ENCODE measurements around the gene GPATCH8.

DNA sequence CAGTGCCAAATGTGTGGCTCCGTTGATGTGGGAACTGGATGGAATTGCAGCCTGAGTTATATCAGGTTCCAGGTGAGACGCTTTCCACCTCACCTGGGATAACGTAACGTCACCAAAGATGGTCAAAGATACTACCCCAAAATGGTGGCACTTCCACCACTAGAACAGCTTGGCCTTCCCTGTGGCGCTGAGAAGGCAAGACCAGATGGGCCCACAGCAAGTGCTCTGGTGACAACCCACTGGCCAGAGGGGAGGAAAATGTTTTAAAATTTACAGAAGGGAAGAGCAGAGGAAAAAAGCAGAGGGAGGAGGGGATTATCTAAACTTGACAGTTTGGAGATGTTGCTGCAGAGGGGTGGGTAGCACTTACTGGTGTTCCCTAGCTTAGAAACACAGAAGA is 106.3 kb downstream of the GPATCH8 start:
- TF ChIP-seq, protein P1, sequence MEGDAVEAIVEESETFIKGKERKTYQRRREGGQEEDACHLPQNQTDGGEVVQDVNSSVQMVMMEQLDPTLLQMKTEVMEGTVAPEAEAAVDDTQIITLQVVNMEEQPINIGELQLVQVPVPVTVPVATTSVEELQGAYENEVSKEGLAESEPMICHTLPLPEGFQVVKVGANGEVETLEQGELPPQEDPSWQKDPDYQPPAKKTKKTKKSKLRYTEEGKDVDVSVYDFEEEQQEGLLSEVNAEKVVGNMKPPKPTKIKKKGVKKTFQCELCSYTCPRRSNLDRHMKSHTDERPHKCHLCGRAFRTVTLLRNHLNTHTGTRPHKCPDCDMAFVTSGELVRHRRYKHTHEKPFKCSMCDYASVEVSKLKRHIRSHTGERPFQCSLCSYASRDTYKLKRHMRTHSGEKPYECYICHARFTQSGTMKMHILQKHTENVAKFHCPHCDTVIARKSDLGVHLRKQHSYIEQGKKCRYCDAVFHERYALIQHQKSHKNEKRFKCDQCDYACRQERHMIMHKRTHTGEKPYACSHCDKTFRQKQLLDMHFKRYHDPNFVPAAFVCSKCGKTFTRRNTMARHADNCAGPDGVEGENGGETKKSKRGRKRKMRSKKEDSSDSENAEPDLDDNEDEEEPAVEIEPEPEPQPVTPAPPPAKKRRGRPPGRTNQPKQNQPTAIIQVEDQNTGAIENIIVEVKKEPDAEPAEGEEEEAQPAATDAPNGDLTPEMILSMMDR (conservative IDR thresholded peaks at IDR 0.05; ENCODE audit: low read depth, low read length) = no peak
- no peak for TF ChIP-seq EZH2 (IDR thresholded peaks at IDR 0.05; ENCODE audit: low read length, unreplicated experiment)

Measured in PC-3 (cell line).